NCI-H345 treated with DMSO at 0.1 percent for 48 hours (cell line): ENCODE measurements around the gene SYNJ2.

ENCODE experiments used
- DNase-seq: peaks from one replicate; lab custom pipeline; 2025; ENCODE audit not compliant: unreplicated experiment; lab: John Stamatoyannopoulos, UW

The SYNJ2 gene

DNA sequence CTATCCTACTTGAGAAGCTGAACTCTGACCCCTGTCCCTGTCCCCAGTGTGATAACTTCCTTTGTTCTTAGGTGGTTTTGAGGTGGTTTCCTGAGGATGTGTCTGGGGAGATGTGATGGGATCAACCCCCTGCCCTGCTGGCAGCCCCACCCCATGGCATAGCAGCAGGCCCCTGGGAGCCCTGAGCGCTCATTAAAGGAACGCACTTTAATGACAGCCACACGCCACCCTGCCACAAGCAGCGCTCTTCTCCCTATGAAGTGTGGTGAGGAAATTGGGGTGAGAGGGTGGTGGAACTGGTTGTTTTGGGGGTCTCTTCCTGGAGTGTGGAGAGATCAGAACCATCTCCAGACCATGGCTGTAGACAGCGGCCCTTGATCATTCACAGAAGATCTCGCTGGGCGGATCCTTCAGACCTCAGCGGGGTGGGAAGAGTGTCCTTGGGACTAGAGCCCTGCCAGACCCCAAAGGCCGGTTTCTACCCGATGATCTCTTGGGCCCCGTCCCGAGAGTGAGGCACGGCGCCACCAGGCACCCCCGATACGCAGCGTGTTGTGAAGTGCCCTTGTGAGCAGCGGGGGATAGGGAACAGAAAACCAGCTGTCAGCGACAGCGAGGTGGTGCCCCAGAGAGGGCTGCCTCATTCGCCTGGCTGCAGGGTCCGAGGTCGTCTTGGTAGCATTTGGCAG lies 45.4 kb downstream of the SYNJ2 start:
- DNase-seq = no peak

DNA sequence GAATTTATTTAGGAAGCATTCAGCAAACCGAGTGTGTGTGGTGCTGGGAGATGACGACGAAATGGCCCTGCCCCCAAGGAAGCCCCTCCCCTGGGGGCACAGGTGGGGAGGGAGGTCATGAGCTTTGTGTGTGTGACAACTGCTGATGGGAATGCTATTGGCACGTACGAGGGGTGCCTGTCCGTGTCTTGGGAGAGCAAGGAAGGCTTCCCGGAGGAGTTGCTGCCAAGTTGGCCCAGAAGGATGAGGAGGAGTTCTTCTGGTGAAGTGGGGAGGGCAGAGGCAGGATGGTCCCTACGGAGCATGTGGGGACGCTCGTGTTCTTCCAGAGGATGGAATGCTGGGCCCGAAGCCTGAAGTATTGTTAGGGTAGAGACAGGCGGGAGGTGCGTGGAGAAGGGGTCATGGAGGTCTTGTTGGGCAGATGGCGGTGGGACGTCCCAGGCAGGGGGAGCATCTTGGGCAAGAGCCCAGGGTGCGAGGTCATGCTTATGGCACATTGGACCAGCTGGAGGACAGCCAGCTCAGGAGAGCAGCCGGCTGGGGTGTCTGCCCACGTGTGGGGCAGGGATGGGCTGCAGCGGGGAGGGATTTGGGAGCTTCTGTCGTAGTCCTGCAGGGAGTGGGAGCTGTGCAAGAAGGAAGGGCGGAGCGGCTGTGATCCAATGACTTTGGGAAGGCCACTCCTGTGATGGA lies 46.1 kb downstream of the SYNJ2 start:
- no peak for DNase-seq

DNA sequence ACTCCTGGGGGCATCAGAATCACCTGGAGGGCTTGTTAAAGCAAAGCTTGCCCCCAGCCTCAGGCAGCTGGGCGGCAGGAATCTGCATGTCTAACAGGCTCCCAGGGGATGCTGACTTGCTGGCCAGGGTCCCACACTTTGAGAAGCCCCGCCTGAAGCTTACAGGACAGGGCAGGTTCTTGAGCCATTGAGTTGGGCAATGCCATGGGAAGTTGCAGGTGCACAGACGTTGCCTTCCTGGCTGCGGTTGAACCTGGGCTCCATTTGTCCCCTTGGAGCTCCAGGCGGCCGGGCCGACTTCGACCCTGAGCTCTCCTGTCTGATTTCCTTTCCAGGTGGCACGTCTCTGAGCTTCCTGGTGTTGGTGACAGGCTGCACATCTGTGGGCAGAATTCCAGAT lies 46.8 kb downstream of the SYNJ2 start:
- DNase-seq = no peak

DNA sequence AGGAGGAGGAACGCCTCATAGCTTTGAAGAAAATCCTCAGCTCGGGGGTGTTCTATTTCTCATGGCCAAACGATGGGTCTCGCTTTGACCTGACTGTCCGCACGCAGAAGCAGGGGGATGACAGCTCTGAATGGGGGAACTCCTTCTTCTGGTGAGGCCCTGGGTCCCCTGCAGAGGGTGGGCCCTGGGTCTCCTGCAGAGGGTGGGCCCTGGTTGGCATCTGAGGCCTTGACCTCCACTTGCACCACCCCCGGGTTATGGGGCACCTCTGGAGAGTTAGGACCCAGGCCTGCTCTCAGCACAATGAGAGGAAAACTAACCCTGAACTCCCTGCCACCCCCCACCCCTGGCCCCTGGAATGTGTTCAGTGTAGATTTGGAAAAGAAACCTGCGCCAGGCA lies 47.2 kb downstream of the SYNJ2 start:
- no peak for DNase-seq

DNA sequence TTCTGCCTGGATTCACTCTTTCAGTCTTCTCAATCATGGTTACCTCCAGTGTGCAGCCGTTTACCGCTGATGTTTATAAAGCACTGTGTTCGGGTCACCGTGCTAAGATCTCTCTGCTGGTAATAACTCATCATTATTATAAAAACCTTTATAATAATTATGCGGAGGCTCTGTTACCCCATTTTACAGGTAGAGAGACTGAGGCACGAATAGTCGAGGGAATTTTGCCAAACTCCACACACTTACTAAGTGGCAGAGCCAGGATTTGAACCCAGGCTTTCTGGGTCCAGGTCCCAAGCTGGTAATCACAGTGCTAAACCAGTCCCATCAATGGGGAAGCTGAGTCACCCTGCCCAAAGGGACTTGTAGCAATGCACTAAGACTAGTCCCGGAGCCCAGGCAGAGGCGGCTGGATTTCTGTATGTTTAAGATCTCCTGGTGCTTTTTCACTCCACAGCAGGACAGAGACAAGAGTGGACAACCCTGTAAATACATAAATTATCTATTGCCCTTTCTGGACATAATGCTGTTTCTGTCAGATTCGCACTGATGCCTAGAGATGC lies 48.1 kb downstream of the SYNJ2 start:
- DNase-seq = no peak

DNA sequence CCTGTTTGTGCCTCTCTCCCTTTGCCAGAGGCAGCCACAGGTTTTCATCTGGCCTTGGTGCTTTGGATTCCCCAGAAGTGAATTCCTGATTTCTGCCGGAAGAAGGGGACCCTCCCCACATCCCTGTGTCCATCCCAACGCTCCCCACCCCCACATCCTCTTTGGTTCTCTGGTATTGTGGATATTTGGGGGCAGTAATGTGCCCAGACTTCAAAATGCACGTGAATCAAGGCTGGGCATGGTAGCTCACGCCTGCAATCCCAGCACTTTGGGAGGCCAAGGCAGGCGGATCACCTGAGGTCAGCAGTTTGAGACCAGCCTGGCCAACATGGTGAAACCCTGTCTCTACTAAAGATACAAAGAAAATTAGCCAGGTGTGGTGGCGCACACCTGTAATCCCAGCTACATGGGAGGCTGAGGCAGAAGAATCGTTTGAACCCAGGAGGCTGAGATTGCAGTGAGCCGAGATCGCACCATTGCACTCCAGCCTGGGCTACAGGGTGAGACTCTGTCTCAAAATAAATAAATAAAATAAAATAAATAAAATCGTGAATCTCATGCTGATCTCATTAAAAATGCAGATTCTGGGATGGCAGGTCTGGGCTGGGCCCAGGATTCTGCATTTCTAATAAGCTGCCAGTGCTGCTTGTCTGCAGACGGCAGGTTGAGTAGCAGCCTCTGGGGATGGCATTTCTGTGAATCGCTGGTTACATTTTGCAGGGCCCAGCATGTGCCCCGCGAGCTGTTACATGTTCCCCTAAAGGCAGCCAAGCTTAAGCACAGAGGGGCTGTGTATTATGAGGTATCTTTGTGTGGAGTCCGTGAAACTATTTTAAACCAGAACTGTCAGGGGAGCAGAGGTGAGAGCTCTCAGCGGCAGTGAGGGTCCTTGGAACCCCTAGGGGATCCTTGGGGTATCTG lies 49.0 kb downstream of the SYNJ2 start:
- no peak for DNase-seq

DNA sequence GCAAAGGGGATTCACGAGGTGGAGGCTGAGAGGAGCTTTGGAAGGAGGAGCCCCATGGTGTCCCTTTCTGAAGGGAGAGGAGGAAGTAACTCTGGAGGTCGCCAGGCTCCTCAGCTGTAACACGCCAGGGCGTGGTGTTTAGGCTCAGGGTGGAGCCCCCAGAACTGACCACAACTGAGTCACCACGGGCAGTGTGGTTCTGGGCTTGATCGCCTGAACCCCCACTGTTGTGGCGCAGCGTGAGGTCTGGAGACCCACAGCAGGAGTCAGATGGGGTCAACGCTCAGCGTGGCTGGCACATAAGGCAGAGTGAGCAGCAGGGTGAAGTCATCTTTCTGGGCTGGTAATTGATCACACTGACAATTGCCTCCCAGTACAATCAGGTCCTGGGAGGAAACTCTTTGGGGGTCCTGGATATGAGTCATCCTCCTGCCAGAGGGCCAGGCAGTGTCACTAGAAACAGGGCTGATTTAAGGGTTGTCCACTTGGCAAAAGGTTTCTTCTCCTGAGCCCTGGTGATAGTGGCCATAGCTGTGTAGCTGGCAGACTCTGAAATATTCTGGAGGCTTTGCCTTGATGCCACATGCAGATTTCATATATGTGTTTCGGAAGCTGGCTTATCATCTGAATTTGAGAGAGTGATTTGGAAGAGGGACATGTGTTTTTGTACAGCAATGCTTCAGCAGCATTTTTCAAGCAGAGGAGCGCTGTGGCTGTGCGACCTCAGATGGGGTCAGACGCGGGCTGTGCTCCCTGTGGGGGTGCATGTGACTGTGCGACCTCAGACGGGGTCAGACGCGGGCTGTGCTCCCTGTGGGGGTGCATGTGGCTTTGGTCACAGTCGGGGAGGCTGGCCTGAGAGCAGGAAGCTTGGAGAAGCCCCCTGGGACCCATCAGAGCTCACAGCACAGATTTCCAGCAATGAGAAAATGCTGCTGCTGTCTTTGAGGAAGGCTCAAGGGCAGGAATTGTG lies 50.0 kb downstream of the SYNJ2 start:
- no peak for DNase-seq

DNA sequence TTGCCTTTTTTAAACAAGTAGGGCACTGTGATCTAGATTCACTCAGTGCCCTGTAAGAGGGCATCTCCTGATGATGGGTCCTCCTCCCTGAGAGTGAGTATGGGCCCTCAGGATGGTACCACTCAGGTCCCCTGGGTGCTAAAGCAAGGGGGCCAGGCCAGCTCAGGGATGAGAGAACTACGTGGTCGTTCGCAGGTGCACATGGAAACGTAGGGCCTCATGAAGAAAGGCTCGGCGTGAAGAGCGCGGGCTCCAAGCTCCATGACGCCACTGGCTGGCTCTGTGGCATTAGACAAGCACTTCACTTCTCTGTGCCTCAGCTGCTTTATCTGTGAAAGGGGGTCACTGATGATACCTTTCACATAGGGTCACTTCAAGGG lies 50.7 kb downstream of the SYNJ2 start:
- no peak for DNase-seq

DNA sequence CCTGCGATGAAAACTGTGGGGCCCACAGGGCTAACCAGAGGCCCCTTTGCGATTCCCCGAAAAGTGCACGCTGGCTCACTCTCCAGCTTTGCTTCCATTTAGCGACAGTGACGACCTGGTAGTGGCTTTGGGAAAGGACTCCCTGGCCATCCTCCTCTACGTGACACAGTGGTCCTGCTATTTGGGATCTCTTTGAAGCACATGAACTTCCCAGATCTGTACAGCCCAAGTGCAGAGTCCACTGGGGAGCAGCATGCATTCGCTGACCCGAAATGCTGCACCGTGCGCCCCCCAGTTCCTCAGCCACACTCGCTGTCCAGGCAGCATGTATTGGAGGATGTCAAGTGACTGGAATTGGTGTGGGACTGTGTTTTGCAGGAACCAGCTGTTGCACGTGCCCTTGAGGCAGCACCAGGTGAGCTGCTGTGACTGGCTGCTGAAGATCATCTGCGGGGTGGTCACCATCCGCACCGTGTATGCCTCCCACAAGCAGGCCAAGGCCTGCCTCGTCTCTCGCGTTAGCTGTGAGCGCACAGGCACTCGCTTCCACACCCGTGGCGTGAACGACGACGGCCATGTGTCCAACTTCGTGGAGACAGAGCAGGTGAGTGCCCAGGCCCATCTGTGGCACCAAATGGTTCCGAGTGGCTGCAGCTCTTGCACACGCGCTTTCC lies 51.6 kb downstream of the SYNJ2 start:
- DNase-seq = no peak

DNA sequence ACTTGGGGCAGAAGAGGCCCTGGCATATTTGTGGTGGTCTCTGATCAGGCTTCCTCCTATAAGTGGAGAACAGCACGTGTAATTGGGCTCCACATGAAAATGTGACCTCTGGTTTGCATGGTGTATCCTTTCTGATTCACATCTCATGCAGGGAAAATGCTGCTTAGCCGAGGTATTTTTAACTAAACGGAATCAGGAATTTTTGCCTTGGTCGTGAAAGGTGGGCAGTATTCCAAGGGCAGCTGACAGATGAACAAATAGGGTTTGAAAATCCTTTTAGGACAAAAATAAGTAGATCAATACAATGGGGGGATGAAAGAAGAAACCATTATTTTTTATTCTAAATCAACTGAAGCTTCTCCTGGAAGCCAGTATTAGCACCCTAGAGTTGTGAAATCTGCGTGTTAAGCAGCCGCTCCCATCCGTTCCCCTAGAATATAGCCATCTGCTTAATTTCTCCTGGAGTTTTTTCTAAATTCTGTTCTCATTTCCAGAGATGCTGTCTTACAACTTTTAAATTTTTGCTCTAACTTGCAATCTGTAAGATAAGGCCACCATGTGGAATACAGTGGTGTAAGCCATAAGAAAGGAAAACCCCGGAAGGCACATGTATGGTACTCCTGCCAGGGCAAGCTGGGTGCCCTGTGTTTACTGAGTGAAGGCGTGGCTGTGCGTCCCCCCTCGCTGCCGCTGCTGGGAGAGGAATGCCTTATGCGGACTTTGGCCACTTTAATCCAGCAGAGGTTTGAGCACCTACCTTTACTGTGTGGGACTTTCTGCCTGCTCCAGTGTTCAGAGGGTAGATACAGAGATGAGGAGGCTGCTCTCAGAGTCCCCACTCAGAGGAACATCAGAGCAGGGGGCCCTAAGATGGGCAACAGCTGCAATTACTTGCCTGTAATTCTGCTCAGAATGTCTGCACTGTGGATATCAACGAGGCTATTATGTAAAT lies 52.4 kb downstream of the SYNJ2 start:
- no peak for DNase-seq

DNA sequence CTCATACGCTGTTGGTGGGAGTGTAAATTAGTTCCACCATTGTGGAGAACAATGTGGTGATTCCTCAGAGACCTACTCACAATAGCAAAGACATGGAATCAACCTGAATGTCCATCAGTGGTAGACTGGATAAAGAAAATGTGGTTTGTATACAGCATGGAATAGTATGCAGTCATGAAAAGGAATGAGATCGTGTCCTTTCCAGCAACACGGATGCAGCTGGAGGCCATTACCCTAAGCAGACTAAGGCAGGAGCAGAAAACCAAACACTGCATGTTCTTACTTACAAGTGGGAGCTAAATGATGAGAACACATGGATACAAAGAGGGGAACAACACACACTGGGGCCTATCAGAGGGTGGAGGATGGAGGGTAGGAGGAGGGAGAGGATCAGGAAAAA lies 54.6 kb downstream of the SYNJ2 start:
- DNase-seq = no peak

DNA sequence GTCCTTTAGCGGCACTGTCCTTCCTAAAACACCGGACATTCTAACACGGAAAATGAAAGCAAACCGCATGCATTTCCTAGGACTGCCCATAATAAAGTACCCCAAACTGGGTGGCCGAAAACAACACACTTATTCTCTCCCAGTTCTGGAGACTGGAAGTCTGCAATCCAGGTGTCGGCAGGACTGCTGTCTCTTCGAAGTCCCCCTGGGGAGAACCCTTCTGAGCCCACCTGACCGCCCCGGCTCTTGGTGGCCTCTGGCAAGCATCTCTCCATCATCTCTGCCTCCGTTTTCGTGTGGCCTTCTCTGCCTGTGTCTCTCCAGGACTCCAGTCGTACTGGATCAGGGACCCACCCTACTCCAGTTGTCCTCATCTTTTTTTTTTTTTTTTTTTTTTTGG lies 55.4 kb downstream of the SYNJ2 start:
- no peak for DNase-seq

DNA sequence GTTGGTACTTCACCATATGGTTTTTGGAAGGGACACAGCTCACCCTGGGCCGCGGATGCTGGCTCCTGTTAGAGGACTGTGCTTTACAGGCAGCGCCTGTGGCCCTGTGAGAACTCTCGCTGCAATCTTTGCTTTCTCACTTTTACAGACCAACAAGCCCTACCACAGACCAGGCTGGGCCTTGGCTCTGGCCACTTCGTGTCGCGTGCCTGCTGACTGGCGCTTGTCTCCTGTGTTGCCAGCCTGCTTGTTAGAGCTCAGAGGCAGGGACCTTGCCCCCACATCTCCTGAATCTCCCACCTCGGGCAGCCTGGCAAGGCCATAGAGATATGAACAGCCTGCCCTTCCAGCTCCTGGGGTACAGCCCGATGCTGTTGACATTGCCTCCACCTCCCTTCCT lies 56.1 kb downstream of the SYNJ2 start:
- DNase-seq = no peak

DNA sequence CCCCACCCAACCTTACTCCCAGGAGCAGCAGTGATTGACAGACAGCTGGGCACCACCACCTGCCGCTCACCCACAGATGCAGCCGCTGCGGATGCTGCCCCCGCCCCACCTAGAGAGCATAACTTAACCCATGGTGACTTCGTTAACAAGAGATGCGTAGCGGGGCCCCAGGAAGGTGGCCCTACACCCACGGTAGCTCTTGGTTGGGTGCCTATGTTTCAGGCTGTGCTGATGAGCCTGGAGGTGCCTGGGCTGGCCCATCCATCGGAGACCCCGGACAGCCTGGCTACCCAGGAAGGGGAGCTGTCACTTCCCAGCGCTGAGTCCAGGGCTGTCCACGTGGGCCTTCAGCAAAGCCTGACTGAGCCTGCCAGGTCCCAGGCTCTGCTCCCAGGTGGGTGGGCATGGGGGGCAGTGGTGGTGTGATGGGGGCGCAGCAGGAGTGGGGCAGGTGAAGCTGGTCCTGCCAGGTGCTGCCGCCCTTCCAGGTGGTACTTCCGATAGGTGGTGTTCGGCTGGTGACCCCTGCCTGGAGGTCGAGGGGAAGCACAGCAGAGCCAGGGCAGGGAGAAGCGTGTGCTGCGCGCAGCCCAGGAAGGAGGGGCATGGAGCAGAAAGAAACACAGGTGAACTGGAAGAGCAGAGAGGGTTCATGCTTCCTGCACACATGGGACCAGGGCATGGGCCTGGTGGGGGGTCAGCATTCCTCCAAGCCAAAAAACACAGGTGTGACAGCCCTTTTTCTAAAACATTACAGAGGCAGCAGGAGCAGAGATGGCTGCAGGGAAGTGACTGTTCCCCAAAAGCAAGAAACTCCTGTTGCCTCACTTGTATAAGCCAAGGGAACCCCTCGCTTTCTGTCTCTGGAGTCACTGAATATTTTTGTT lies 56.9 kb downstream of the SYNJ2 start:
- DNase-seq = no peak

DNA sequence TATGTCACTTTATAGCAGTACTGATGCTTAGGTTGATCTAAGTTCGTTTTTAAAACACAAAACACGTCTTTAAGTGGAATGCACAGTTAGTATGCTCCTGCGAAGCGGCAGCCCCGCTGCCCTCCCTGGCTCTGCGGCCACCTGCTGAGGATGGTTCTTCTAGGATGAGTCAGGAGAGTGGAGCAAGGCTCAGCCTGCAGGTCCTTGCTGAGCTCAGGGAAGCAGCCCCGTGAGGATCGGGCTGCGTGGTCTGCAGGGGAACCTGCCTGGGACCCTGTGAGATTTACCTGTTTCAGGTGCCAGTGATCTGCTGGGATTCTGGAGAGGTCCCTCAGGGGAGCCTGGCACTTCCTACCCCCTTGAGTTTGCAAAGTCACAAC lies 57.5 kb downstream of the SYNJ2 start:
- no peak for DNase-seq

DNA sequence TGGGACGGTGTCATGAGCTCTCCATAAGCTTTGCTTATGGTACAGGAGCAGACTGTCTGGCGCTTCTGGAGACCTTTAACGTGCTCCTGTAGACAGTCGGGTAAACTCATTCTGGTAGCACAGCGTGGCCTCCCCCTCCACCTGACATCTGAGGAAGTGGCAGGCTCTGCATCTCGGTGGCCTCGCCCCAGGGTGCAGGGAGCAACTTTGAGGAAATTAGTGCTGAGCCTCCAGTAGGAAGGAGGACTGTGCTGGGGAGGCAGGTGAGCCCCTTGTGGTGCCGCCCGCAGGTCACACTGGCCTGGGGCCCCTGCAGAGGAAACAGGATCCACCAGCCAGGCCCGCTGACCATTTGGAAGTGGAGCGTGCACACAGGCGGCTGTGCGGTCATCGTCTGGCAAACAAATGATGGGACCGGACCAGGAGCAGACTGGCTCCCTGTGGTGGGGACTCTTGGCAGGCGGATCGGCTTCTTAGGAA lies 57.9 kb downstream of the SYNJ2 start:
- DNase-seq = no peak

DNA sequence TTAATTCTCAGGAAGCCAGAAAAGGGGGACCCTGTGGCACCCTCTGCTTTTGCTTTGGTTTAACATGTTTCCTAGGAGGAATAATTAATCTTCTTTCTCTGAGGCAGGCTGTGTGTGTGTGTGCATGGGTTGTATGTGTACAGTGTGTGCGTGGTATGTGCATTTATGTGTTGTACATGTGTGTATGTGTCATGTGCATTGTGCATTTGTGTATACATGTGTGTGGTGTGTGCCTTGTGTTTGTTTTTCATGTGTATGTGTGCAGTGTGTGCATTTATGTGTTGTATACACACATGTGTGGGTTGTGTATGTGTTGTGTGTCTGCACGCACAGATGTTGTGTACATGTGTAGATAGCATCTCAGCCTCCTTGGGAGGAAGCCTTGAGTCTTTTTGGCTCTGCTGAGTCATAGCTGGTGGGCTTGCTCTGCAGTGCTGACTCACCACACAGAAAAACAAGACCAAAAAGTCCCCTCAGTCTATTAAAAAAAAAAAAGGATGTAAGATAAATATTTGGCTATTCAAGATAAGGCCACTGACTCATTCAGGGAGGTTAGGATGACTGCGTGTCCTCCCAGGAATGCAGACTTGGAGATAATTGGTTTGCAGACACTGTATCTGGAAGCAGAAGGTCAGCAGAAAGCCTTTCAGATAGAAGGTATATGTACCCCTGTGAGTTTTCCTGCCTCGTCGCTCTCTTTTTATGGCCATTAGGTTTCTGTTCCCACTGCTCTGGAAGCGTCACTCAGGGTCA lies 58.6 kb downstream of the SYNJ2 start:
- DNase-seq = no peak
